Subcutaneous abdominal adipose tissue (tissue), 5 donors: Measurements from ENCODE around the gene NUDT14.

Experiments used
- H3K27ac ChIP-seq: one replicate; pipeline ENCODE4 v1.7.0; 2013; ENCODE audit warnings: low read depth, mild to moderate bottlenecking, inconsistent platforms, low read length, moderate library complexity
- H3K27me3 ChIP-seq, 5 donors: one replicate each; pipeline ENCODE4 v1.7.0; 2013; ENCODE audit warnings: low read length in 5 of 5, inconsistent platforms in 1 of 5; ENCODE audit not compliant: control insufficient read depth in 5 of 5, insufficient read depth in 4 of 5
- H3K36me3 ChIP-seq, 5 donors: one replicate each; pipeline ENCODE4 v1.7.0; 2013; ENCODE audit warnings: low read length in 5 of 5; ENCODE audit not compliant: control insufficient read depth in 5 of 5, insufficient read depth in 5 of 5
- H3K4me1 ChIP-seq, 5 donors: one replicate each; pipeline ENCODE4 v1.7.0; 2013; ENCODE audit warnings: low read length in 5 of 5, mild to moderate bottlenecking in 3 of 5, moderate library complexity in 1 of 5; ENCODE audit not compliant: control insufficient read depth in 5 of 5, insufficient read depth in 5 of 5
- H3K4me3 ChIP-seq, 5 donors: one replicate each; pipeline ENCODE4 v1.7.0; 2013; ENCODE audit warnings: low read length in 5 of 5, low read depth in 1 of 5
- H3K9ac ChIP-seq, 5 donors: one replicate each; pipeline ENCODE4 v1.7.0; 2013; ENCODE audit warnings: low read length in 5 of 5, mild to moderate bottlenecking in 4 of 5, moderate library complexity in 3 of 5
- H3K9me3 ChIP-seq, 5 donors: one replicate each; pipeline ENCODE4 v1.7.0; 2013; ENCODE audit warnings: low read length in 5 of 5; ENCODE audit not compliant: control insufficient read depth in 5 of 5
- donor health status: healthy.
- donor health status: healthy.
- donor health status: healthy.
- donor health status: healthy.
- donor health status: healthy.

The NUDT14 gene

DNA sequence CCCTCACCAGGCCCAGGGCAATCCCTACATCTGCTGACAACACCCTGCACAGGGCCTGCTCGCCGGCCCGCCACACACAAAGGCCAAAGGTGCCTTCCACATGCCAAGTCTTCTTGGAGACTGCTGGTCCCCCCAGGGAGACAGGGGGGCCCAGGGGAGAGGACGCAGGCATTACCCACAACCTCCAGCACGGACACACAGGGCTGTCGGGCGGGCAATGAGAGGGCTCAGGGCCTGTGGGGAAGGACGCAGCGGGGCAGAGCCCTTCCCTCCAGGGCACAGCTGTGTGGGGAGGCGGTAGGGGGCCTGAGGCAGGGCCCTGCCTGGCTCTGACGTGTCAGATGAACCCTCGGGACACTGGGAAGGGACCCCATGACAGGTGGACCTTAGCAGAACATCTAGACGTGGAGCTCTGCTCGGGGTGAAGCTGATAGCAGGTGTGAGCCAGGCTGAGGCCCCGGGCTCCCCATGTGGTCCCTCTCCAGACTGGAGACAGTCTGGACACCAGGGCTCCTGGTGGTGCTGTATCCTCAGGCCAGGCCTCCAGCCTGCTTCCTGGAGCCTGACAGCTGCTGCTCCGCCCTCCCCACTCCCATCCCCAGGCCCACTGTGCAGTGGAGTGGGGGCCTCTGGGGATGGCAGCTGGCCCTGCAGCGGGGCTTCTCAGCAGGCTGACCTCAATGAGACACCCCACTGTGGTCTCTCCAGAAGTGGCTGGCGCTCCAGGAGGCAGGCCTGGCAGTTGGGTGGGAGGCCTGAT, 31.6 kb upstream of the NUDT14 start:
- no peak overlapping the region for H3K27ac ChIP-seq
- peaks cover 0 to 49% (median 26%) of the 10 kb centered on the region in 5 donors for H3K4me1 ChIP-seq
- no peak overlapping the region for H3K4me3 ChIP-seq
- H3K9ac ChIP-seq, result peak overlapping the region in 1 of 5 donors; percentile 21
- no peaks in the 10 kb centered on the region for H3K9me3 ChIP-seq
- H3K27me3 ChIP-seq, result no peaks in the 10 kb centered on the region
- peaks cover 0 to 71% (median 49%) of the 10 kb centered on the region in 5 donors for H3K36me3 ChIP-seq

DNA sequence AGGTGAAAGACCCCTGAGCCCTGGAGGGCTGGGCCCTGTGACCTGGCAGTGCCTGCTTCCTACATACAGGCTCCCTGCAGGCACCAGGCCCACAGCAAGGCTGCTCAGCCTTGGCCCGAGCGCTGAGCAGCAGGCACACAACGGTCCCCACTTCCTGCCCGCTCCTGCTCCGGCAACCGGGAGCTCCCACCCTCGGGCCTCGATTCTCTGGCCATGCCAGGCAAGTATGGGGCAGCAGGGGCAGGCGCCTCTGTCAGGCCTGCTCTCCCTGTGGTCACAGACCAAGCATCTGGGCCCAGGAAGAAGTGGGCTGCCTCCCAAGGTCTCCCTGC, 30.6 kb upstream of the NUDT14 start:
- H3K4me3 ChIP-seq, result no peak overlapping the region
- H3K36me3 ChIP-seq, result peaks cover 0 to 61% (median 39%) of the 10 kb centered on the region in 5 donors
- H3K27me3 ChIP-seq, result no peaks in the 10 kb centered on the region
- H3K27ac ChIP-seq, result no peak overlapping the region
- H3K4me1 ChIP-seq, result peaks cover 0 to 49% (median 28%) of the 10 kb centered on the region in 5 donors
- H3K9me3 ChIP-seq, result no peaks in the 10 kb centered on the region
- peak overlapping the region in 1 of 5 donors; percentile 21 for H3K9ac ChIP-seq

DNA sequence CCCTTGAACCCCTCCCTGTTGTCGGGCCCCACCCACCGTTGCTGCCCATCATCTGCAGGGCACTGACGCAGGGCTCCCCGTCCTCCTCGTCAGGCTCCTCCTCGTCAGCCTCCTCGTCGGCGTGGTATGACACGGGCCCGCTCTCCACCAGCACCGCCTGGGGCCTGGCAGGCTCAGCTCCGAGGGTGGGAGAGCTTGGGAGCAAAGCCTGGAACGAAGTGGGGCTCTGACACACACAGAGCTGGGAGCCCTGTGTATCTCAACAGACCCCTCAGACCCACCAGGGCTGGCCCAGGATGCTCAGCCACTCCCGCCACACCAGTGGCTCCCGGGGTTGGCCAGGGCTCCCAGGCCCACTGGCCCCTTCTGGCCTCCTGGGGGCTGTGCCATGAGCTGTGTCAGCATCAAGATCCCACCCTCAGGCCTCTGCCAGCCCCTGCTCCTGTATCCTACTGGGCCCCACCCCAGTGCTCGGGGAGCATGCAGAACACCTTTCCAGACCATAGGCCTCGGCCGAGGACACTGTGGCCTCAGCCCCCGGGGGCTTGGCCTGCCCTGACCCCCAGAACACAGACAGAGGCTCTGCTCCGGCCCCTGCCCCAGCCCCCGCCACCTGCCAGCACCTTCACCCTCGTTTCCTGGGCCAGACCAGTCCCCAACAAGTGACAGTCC, 30.1 kb upstream of the NUDT14 start:
- no peaks in the 10 kb centered on the region for H3K27me3 ChIP-seq
- peaks cover 0 to 56% (median 37%) of the 10 kb centered on the region in 5 donors for H3K36me3 ChIP-seq
- no peak overlapping the region for H3K27ac ChIP-seq
- H3K4me1 ChIP-seq, result peaks cover 0 to 49% (median 26%) of the 10 kb centered on the region in 5 donors
- H3K4me3 ChIP-seq, result no peak overlapping the region
- no peaks in the 10 kb centered on the region for H3K9me3 ChIP-seq
- H3K9ac ChIP-seq, result no peak overlapping the region

DNA sequence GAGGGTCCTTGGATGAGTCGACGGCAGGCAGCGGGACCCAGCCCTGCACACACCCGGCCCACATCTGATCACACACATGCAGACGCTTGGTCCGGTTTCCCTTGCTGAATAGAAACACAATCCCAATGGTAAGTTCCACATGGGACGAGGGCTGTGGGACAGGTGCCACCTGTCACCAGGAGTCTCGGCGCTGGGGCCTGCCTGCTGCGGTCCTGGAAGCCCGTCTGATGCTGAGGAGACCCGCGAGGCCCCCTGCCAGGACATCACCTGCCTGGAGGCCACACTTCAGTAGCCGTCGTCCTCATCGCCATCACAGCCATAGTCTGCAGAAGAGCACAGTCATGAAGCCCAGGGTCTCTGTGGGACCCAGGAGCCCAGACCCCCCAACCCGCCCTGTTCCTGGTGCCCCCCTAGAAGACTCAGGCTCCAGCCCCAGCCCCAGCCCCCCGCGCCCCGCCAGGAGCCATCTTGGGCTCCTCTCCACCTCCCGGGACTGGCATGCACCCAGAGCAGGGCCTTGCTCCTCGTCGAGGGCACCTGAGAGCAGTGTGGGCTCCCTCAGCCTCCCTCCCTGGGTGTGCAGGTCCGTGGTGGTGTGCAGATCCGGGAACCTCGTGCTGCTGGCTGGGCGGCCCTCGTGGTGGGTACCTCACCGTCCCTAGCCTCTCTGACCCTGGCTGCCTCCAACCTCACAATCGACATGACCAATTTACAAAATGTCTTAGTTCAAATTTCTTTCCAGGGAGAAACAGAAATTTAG, 29.3 kb upstream of the NUDT14 start:
- H3K9me3 ChIP-seq, result no peaks in the 10 kb centered on the region
- peaks cover 0 to 51% (median 30%) of the 10 kb centered on the region in 5 donors for H3K4me1 ChIP-seq

DNA sequence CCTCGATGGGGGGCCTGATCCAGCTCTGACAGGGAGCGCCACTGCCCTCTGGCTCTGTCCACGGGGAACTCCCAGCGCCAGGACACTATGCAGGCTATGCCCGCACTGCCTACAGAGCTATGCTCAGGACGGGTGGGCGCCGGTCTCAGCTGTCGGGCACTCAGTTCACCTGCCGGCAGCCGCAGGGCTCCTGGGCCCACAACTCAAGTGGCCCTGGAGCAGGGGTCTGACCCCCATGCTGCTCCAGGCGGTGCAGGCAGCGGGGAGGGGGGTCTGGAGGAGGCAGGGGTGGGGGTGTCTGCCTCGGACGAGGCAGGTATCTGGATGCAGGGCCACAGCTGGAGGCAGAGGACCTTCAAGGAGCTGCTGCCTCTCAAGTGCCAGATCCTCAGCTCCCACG, 28.5 kb upstream of the NUDT14 start:
- Histone ChIP-seq H3K4me1 (peaks cover 0 to 59% (median 38%) of the 10 kb centered on the region in 5 donors), H3K27ac (no peak overlapping the region), H3K36me3 (peaks cover 0 to 52% (median 36%) of the 10 kb centered on the region in 5 donors), H3K27me3 (no peaks in the 10 kb centered on the region), H3K9me3 (no peaks in the 10 kb centered on the region), H3K4me3 (no peak overlapping the region), H3K9ac (no peak overlapping the region)

More for the DNA sequence above, 29.3 kb upstream of the NUDT14 start:
- Histone ChIP-seq H3K4me3 (no peak overlapping the region), H3K9ac (no peak overlapping the region), H3K27ac (no peak overlapping the region), H3K27me3 (no peaks in the 10 kb centered on the region), H3K36me3 (peaks cover 0 to 53% (median 37%) of the 10 kb centered on the region in 5 donors)

DNA sequence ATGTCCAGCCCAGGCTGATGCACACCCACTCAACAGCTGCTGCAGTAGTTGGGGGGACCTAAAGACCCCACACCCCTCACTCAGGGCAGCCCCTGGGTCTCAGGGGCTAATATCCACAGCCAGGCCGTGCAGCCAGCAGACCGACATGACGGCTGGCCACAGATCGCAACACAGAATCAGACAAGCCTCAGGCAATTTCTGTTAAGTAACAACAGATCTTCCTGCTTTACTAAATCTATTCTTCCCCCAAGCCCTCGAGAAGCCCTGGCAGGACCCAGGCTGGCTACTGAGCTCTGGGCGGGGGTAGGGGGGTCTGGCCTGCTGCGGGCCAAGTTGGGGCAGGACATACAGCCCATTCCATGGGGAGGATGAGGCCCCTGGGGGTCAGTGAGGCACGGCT, 28.0 kb upstream of the NUDT14 start:
- peaks cover 0 to 49% (median 34%) of the 10 kb centered on the region in 5 donors for H3K36me3 ChIP-seq
- H3K9me3 ChIP-seq, result no peaks in the 10 kb centered on the region
- no peak overlapping the region for H3K4me3 ChIP-seq
- H3K27me3 ChIP-seq, result no peaks in the 10 kb centered on the region
- H3K9ac ChIP-seq, result no peak overlapping the region
- no peak overlapping the region for H3K27ac ChIP-seq
- H3K4me1 ChIP-seq, result peaks cover 3 to 62% (median 44%) of the 10 kb centered on the region in 5 donors

DNA sequence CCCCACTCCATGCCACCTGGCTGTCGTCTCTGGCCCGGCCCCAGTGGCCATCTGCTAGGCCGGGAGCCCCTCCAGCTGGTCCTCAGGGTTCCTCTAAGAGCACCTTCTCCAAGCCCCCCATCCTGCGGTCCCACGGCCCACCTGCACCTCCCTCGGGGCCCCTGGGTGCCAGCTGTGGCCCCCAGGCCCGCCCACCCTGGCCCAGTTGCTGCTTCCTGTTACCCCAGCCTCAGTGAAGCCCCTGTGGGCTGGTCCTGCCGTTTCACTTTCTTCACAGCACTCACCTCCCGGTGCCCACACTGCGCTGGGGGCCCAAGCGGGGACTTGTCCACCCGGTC, 27.6 kb upstream of the NUDT14 start:
- Histone ChIP-seq H3K9me3 (no peaks in the 10 kb centered on the region), H3K27me3 (no peaks in the 10 kb centered on the region), H3K4me1 (peaks cover 3 to 62% (median 47%) of the 10 kb centered on the region in 5 donors), H3K9ac (no peak overlapping the region), H3K4me3 (no peak overlapping the region), H3K27ac (no peak overlapping the region), H3K36me3 (peaks cover 0 to 45% (median 34%) of the 10 kb centered on the region in 5 donors)

DNA sequence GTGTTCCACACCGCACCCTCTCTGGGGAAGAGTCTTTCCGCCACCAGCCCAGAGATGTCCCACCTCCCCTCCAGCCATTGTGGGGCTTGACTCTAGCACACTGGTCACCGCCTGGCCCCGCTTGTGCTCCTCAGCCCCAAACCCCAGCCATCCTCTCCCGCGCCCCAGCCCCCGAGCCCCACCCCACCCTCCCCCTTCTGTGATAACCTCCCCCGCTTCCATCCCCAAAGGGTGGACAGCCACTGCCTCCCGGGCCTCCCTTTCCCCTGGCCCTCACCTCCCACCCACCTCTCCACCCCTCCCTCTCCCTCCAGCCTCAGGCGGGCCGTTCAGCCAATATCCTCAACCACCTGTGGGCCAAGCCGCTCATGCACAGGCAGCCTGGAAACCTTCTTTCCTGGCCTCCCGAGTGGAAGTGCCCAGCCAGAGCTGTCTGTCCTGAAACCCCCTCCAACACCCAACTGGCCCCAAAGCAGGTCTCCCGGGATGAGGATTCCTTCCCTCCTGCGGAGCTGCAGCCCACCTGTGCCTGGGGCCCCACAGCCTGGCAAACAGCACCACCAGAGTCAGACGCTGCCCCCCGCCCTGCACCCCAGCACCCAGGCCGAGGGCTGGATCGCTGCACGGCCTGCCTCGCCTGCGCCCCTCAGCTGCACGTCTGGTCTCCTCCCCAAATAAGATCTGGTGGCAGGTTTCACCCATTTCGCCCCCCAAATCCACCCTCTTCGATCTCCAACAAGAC, 27.1 kb upstream of the NUDT14 start:
- no peaks in the 10 kb centered on the region for H3K27me3 ChIP-seq
- no peaks in the 10 kb centered on the region for H3K9me3 ChIP-seq
- H3K4me3 ChIP-seq, result no peak overlapping the region
- no peak overlapping the region for H3K27ac ChIP-seq
- peaks cover 4 to 60% (median 47%) of the 10 kb centered on the region in 5 donors for H3K4me1 ChIP-seq
- H3K9ac ChIP-seq, result no peak overlapping the region
- H3K36me3 ChIP-seq, result peaks cover 0 to 40% (median 30%) of the 10 kb centered on the region in 5 donors

DNA sequence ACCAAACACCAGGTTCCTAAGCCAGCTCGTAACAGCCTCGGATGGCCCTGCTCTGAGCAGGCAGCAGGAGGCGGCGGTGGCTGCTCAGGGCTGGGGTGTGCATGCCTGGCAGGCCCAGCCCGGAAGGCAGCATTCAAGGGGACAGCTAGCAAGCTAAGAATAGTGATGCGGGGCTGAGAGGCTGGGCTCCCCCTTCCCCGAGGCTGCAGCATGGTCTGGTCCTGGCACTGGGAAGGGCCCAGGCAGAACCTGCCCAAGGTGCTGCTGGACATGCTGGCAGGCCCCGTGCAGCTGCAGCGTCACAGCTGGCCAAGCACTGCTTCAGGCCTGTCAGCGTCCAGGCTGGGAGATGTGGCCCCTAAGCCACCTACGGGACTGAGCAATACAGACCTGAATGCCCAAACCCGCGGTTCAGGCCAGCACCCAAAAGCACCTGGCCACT, 26.4 kb upstream of the NUDT14 start:
- Histone ChIP-seq H3K4me1 (peaks cover 4 to 60% (median 44%) of the 10 kb centered on the region in 5 donors), H3K27ac (no peak overlapping the region), H3K9ac (no peak overlapping the region), H3K36me3 (peaks cover 0 to 34% (median 26%) of the 10 kb centered on the region in 5 donors), H3K9me3 (no peaks in the 10 kb centered on the region), H3K27me3 (no peaks in the 10 kb centered on the region), H3K4me3 (no peak overlapping the region)
